Progenitor cell of endocrine pancreas (in vitro differentiated cells): ENCODE data around the gene CDC7. TPM values are rescaled to one million over a fixed set of nuclear protein-coding genes. Genes with fewer than 3 reads are reported as not detected.

Experiments used
- DNase-seq: peaks from one replicate; pipeline ENCODE4 v3.0.0; 2021; ENCODE audit warnings: low spot score; ENCODE audit not compliant: unreplicated experiment
- H3K27ac Mint-ChIP-seq: 2 replicates; pipeline ENCODE4 v1.8.0; 2021; ENCODE audit warnings: mild to moderate bottlenecking, moderate library complexity, mixed read lengths
- H3K27me3 Mint-ChIP-seq: 2 replicates; pipeline ENCODE4 v1.8.0; 2021; ENCODE audit warnings: mixed read lengths
- H3K36me3 Mint-ChIP-seq: 2 replicates; pipeline ENCODE4 v1.8.0; 2022; ENCODE audit warnings: mixed read lengths; ENCODE audit not compliant: insufficient read depth
- H3K4me1 Mint-ChIP-seq: 2 replicates; pipeline ENCODE4 v1.8.0; 2021; ENCODE audit warnings: low read depth, mixed read lengths
- H3K4me3 Mint-ChIP-seq: 2 replicates; pipeline ENCODE4 v1.8.0; 2021; ENCODE audit warnings: low read depth, mild to moderate bottlenecking, moderate library complexity, mixed read lengths
- H3K9me3 Mint-ChIP-seq: 2 replicates; pipeline ENCODE4 v1.8.0; 2021; ENCODE audit warnings: low read depth, mixed read lengths
- total RNA-seq: library from RNA; stranded (reverse); gene quantifications from 2 replicates; pipeline ENCODE4 v1.2.1, GENCODE V29; 2021
- TF ChIP-seq, protein P1 (sequence below): fragments of 200-600 bp; sonication (generic); IDR thresholded peaks from one replicate; pipeline ENCODE4 v1.5.0; 2021; ENCODE audit warnings: antibody characterized with exemption, mild to moderate bottlenecking; ENCODE audit not compliant: unreplicated experiment

Gene CDC7
- total RNA-seq, 1 donor from 2014 or later = 26.9 TPM

DNA sequence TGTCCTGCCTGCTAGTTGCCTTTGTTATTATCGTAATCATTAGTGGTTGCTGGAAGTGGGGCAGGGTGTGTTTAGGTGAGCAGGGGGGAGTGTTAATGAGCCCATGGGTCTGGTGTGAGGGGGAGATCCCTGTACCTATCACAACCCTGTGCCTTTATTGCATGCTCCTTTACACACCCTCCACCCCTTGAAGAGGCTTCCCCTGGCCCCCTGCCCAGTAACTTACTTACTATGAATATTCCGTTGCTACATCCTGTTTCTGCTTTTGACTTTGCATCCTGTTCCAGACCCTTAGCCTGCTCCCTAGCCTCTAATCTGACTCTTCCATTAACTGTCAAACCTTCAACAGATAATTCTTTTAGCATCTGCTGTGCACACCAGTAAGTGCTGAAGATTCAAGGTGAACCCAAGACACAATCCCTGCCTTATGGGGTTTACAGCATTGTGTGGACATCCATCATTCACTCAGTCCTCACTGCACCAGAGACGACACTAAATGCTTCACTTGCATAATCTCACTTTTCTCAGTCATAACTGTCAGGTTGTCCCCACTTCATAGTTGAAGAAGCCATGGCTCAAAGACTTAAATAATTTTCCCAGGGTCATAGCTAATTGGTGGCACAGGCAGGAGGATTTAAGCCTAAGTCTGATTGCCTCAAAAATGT is 47.9 kb downstream of the CDC7 start:
- H3K9me3 Mint-ChIP-seq = no peaks in the 10 kb centered on the region
- peaks cover 2% of the 10 kb centered on the region for H3K4me1 Mint-ChIP-seq

DNA sequence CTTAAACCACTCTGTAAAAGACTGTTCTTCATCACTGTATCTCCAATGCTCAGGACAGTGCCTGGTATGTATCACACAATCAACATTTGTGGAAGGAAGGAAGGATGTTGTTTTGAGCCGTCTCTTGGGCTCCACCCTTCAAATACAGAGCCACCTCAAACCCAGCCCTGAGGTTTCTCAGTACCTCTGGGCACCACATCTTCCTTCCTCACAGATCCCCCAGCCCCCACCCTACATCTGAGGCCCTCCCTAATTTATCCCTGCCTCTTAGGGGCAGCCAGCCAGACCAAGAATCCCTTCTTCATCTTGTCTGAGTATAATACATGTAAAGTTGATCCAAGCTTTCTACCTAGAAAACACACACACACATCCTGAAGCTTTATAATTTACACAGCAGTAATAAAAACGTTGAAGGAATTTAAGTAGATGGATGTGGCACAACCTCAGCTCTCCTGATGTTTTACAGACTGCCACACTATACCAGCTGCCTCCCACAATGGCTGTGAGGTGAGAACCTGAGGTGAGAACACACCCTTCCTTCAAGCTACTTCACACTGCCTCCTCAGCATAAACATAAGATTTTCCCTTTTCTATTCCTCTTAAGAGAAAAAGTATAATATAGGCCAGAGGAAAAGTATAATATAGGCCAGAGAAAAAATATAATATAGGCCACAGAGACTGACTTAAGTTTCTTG is 48.5 kb downstream of the CDC7 start:
- no peaks in the 10 kb centered on the region for H3K36me3 Mint-ChIP-seq
- no peak for DNase-seq
- H3K27ac Mint-ChIP-seq = no peak overlapping the region
- peaks cover 15% of the 10 kb centered on the region for H3K27me3 Mint-ChIP-seq
- TF ChIP-seq, protein P1, sequence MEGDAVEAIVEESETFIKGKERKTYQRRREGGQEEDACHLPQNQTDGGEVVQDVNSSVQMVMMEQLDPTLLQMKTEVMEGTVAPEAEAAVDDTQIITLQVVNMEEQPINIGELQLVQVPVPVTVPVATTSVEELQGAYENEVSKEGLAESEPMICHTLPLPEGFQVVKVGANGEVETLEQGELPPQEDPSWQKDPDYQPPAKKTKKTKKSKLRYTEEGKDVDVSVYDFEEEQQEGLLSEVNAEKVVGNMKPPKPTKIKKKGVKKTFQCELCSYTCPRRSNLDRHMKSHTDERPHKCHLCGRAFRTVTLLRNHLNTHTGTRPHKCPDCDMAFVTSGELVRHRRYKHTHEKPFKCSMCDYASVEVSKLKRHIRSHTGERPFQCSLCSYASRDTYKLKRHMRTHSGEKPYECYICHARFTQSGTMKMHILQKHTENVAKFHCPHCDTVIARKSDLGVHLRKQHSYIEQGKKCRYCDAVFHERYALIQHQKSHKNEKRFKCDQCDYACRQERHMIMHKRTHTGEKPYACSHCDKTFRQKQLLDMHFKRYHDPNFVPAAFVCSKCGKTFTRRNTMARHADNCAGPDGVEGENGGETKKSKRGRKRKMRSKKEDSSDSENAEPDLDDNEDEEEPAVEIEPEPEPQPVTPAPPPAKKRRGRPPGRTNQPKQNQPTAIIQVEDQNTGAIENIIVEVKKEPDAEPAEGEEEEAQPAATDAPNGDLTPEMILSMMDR = no peak
- H3K9me3 Mint-ChIP-seq = no peaks in the 10 kb centered on the region
- no peak overlapping the region for H3K4me3 Mint-ChIP-seq
- peaks cover 2% of the 10 kb centered on the region for H3K4me1 Mint-ChIP-seq

More for the DNA sequence above, 47.9 kb downstream of the CDC7 start:
- H3K27me3 Mint-ChIP-seq = peaks cover 15% of the 10 kb centered on the region
- no peak overlapping the region for H3K27ac Mint-ChIP-seq
- no peak overlapping the region for H3K4me3 Mint-ChIP-seq
- H3K36me3 Mint-ChIP-seq = no peaks in the 10 kb centered on the region
- no peak for DNase-seq
- TF ChIP-seq, protein P1 = no peak

DNA sequence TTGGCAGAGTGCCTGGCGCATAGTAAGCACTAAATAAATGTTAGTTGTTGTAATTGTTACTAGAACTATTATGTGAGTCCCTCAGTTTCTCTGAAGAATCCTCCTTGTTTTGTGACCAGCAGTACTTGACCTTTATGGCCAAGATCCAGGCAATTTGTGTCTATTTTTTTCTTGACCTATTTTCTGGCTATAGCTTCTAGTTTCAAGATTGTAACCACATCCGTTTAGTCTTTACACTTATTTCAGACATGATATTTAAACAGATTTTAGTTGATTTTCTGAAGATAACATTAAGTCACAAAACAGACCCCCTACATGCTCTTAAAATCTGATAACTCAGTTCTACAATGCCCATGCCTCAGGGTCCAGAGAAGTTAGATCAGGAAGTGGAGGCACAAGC is 50.3 kb downstream of the CDC7 start:
- Mint-ChIP-seq H3K9me3 (no peaks in the 10 kb centered on the region), H3K4me3 (no peak overlapping the region), H3K36me3 (no peaks in the 10 kb centered on the region), H3K27ac (no peak overlapping the region), H3K4me1 (no peaks in the 10 kb centered on the region), H3K27me3 (peaks cover 9% of the 10 kb centered on the region)
- TF ChIP-seq, protein P1 = no peak
- no peak for DNase-seq

DNA sequence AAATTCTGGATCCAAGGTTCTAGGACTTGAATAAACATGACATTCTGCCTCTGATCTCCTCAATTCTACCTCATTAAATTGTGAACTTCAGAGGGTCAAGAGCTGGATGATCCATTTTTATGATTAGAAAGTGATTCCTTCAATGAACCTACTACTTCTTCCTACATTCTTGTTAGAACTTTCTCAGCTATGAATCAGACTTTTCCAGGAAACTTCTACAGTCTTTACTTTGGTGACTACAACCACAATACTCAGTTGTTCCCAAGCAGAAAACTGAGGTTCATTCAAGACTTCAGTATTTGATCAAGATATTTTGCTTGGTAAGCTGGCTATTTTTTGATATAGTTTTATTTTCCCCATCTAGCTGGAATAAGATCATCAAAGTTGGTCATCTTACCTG is 51.4 kb downstream of the CDC7 start:
- H3K36me3 Mint-ChIP-seq = no peaks in the 10 kb centered on the region
- H3K27ac Mint-ChIP-seq = no peak overlapping the region
- H3K27me3 Mint-ChIP-seq = peaks cover 13% of the 10 kb centered on the region
- no peak for DNase-seq
- no peak overlapping the region for H3K4me3 Mint-ChIP-seq
- H3K9me3 Mint-ChIP-seq = no peaks in the 10 kb centered on the region
- H3K4me1 Mint-ChIP-seq = no peaks in the 10 kb centered on the region
- TF ChIP-seq, protein P1 = no peak

DNA sequence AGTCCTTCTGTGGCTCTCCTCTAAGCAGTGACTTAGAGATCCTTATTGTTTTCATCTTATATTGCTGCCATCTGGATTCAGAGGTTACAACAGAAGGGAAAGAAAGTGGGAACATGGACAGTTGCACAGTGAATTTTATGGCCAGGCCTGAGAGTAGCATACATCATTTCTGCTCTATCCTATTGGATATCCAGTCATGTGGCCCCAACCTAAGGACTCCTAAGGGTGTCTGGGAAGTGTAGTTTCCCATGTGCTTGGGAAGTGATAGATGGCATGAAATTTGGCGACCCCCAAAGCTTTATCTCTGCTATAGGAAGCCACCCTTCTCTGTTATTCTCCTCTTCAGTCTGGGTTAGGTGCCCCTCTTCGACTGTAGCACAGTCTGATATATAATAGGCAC is 51.9 kb downstream of the CDC7 start:
- no peak for DNase-seq
- no peak overlapping the region for H3K27ac Mint-ChIP-seq
- H3K36me3 Mint-ChIP-seq = no peaks in the 10 kb centered on the region
- H3K4me1 Mint-ChIP-seq = no peaks in the 10 kb centered on the region
- TF ChIP-seq, protein P1 = no peak
- H3K4me3 Mint-ChIP-seq = no peak overlapping the region
- H3K9me3 Mint-ChIP-seq = no peaks in the 10 kb centered on the region
- H3K27me3 Mint-ChIP-seq = peaks cover 9% of the 10 kb centered on the region
